HS-5 (cell line): ENCODE results near the gene GRWD1.

Experiments
- DNase-seq: peaks from one replicate; pipeline ENCODE4 v3.0.0-alpha.2; 2012; ENCODE audit warnings: low read depth

GRWD1 gene

DNA sequence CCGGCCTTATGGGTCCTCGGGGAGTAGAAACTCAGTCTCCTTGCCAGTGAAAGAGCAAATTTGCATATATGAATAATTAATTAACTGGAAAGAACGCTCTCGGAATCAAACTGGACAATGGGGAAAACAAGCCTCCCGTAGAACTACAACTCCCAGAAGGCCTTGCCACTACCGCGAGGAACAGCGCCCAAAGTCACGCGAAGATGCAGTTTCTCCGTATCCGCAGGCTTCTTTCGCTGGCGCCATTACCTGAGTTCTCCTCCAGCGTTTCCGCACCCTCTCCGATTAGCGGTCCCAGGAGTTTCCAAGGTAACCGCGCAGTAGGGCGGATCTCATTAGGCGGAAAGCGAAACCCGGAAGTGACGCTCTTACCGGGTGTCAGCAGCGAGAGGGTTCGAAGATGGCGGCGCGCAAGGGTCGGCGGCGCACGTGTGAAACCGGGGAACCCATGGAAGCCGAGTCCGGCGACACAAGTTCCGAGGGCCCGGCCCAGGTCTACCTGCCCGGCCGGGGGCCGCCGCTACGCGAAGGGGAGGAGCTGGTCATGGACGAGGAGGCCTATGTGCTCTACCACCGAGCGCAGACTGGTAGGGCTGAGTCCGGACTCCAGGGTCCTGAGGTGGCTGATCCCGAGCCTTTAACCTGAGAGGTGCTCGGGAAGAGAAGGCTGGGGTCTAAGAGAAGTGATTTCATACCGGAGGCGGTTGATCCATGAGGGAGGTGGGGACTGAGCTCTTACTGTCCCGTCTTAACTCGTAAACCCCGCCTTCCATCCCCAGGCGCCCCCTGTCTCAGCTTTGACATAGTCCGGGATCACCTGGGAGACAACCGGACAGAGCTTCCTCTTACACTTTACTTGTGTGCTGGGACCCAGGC is at the start of gene GRWD1:
Gene GRWD1 (plus strand): TSS at position 378 of the 876 bp plus-strand sequence. CDS start 23 bp downstream, at position 401.
- DNase-seq, result peak; percentile 94

DNA sequence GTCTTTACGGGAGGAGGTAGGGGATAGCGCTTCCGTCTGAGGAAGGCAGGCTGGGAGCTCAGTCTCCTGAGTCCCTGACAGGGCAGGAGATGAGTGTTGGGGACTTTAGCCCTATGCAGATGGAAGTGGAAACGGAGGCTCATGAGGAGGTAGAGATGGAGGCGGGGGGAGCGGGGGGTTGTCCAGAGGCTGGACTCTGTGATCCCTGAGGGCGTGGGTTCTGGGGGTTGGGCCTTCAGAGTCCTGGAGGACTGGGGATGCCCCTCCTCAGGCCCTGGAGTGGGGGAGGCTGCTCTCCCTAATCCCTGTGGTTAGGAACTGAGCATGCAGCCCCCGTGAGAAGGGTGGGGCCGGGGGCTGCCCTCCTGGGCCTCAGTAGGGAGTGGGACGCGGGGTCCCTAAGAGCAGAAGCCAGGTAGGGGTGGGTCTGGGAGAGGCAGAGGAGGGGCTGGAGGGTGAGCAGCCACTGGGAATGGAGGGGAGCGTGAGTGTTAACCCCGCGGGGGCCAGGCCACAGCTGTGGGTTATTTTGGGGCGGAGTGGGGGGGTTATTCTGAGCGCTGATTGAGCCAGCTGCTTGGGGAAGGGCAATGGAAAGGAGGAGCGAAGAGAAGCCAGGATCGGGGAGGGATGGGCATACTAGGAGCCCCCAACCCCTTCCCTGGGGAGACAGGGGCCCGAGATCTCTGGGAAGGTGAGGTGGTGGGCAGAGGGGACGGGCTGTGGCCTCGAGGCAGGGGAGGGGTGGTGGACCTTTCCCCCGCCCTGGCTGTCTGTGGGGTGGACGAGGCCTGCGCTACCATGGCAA is 49.6 kb upstream of the GRWD1 start:
- no peak for DNase-seq

DNA sequence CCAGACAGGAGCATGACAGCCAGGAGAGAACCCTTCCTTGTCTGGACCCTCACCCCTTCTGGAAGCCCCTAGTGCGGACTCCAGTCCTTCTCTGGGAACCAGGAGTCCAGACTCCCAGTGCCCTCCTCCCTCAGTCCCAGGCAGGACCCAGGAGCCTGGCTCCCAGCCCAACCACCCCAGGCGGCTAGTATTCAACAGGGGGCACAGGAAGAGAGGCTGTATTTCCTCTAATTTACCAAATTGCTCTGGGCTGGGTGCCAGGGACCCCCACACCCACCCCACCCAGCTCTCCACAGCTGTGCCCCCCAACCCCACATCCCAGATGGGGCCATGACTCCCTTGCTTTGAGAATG is 49.0 kb upstream of the GRWD1 start:
- no peak for DNase-seq

DNA sequence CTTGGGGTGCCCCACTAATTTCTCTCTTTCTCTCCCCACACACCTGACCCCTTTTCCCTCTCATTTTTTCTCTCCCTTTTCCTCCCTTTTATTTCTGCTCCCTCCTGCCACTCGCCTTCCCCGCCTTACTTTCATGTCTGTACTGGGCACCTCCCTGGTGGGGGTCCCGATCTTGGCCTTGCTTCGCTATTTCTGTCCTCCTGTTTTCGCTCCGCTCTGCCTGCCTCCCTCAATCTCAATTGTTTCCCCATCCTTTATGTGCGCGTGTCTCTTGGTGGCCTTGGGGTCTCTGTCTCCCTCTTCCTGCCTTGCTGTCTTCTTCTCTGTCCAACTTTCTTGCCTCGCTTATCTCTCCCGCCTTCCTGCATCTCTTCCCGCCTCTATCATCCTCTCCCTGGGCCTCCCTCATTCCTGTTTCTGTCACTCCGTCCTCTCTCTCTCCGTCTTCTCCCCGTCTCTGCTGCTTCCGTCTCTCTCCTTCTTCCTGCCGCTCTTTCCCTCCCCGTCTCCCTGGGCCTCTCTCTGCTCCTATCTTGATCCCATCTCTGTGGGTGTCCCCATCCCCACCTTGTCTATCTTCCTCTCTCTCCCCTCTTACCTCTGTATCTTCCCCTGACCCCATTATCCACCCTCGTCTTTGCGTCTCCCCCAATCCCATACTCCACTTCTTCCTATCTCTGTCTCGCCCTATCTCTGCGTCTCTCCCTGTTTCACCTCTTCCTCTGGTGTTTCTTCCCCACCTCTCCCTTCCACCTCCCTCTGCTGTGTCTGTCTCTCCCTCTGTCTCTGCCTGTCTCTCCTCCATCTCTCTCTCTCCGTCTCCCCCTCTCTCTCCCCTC is 48.3 kb upstream of the GRWD1 start:
- no peak for DNase-seq

DNA sequence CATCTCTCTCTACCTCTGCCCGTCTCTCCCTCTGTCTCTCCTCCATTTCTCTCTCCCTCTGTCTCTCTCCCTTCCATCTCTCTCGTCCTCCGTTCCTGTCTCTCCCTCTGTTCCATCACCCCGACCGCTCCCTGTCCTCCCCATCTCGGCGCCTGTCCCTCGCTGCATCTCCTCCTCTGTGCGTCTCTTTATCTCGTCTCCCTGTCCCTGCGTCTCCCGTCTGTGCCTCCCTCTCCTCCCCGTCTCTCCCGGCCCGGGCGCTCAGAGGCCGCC is 47.7 kb upstream of the GRWD1 start:
- no peak for DNase-seq

DNA sequence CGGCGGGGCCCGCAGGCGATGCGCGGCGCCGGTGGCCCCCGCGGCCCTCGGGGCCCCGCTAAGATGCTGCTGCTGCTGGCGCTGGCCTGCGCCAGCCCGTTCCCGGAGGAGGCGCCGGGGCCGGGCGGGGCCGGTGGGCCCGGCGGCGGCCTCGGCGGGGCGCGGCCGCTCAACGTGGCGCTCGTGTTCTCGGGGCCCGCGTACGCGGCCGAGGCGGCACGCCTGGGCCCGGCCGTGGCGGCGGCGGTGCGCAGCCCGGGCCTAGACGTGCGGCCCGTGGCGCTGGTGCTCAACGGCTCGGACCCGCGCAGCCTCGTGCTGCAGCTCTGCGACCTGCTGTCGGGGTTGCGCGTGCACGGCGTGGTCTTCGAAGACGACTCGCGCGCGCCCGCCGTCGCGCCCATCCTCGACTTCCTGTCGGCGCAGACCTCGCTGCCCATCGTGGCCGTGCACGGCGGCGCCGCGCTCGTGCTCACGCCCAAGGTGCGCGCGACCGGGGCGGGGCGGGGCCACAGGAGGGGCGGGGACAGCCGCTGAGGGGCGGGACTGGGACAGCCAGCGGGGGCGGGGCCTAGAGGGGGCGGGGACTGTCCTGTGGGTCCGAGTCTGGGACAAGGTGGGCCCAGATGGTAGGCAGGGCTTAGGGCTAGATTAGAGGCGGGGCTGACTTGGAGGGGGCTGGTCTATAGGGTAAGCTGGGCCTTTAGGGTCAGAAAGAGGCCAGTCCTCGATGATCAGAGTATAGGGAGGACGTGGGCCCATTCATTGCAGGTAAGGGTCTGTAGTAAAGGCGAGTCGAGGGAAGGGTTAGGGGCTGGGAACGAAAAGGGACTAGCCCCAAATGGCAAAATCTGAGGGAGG is 47.2 kb upstream of the GRWD1 start:
- no peak for DNase-seq

DNA sequence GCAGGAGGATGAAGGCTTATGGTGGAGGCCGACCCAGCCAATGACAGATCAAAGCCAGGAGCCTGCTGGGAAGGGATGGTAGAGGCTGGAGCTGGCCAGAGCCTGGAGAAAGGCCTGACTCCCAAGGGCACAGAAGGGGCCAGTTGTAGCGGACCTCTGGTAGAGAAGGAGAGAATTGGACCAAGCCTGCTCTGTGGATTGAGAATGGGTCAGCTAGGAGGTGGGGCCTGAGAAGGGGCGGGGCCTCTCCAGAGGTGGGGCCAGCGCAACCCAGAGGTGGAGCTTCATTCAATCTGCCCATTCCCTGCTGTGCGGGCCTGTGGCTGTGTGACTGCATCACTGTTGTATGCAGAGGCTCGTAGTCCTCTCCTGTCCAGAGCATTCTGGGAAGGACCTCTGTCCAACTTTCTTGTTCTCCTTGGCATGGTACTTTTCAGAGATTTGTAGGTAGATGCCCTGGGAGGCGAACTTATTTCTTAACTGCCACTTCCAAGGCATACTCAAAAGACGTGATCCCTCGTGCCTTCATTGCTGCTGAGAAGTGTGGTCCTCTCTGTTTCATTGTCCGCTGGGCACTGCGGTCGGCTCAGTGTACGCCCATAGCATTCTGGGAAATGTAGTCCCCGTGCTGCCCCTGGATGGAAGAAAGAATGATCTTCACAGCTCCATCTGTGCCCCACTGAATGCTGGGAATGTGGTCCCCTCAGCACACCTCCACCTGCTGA is 45.6 kb upstream of the GRWD1 start:
- no peak for DNase-seq

DNA sequence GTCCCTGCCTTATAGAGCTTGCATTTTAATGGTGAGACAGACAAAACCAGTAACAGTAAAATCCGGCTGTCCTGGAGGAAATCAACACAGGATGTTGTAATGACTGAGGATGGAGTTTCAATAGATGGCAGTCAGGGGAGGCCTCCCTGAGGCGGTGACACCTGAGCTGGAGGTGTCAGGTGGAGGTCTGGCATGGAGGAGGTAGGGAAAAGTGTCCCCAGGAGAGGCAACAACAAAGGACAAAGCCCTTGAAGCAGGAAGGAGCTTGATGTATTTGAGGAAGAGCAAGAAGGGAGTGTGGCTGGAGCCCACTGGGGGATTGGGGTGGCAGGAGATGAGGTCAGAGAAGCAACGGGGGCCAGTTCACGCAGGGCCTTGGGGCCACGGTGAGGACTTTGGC is 44.5 kb upstream of the GRWD1 start:
- DNase-seq, result no peak

DNA sequence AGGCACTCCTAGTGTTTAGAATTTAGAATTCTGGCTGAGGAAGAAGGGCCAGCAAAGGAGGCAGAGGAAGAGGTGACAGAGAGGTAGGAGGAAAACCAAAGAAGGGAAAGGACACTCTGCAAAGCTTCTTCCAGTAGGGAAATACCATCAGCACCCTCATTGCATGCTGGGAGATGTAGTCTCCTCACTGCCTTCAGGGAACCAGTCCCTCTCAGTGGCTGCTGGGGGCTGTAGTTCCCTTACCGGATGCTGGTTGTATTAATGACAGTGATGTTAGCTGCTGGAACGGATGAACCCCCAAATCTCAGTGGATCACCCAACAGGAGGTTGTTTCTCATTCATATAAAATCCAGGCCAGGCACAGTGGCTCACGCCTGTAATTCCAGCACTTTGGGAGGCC is 42.2 kb upstream of the GRWD1 start:
- DNase-seq, result no peak

DNA sequence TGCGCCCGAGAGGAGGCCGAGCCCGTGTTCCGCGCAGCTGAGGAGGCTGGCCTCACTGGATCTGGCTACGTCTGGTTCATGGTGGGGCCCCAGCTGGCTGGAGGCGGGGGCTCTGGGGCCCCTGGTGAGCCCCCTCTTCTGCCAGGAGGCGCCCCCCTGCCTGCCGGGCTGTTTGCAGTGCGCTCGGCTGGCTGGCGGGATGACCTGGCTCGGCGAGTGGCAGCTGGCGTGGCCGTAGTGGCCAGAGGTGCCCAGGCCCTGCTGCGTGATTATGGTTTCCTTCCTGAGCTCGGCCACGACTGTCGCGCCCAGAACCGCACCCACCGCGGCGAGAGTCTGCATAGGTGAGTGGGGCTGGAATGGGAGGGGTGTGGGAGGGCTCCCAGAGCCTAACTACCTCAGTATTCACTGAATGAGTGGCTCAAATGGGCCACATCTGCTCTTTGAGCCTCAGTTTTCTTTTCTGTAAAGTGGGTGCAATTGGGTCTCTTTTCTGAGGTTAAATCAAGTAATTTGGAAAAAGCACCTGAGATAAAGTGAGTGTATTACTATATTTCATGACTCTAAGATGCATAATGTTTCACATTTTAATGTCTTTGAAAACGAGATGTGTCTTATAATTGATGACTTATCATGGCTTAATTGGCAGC is 40.6 kb upstream of the GRWD1 start:
- DNase-seq, result no peak

DNA sequence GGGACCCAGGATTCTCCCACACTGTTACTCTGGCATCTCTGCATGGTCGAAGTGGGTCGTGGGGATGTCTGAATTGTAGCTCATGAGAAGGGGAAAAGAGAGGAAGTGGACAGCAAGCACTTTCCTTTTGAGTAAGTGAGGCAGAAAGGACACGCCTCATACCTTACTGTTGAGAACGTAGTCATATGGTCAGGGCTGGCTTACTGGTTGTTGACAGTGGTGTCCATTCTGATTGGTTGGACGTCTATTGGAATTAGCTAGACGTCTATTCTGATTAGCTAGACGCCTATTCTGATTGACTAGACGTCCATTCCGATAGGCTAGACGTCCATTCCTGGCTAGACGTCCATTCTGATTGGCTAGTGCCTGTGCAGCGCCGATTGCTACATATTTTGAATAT is 39.9 kb upstream of the GRWD1 start:
- no peak for DNase-seq

DNA sequence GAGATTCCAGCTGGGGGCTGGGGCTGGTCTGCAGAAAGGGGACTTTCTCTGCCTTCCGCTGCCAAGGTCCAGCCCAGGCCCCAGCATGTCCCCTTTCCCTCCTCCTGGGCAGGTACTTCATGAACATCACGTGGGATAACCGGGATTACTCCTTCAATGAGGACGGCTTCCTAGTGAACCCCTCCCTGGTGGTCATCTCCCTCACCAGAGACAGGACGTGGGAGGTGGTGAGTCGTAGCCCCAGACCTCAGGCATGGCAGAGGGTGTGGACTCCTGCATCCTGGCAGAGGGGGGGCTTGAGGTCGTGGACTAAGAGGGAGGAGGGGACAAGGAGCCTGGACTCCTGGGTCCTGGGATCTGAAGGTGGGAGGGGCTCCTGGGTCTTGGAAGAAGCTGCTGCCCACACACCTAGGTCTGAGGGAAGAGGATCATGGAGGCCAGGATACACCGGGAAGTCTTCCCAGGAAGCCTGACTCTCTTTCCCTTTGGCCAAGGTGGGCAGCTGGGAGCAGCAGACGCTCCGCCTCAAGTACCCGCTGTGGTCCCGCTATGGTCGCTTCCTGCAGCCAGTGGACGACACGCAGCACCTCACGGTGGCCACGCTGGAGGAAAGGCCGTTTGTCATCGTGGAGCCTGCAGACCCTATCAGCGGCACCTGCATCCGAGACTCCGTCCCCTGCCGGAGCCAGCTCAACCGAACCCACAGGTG is 31.8 kb upstream of the GRWD1 start:
- DNase-seq, result no peak

DNA sequence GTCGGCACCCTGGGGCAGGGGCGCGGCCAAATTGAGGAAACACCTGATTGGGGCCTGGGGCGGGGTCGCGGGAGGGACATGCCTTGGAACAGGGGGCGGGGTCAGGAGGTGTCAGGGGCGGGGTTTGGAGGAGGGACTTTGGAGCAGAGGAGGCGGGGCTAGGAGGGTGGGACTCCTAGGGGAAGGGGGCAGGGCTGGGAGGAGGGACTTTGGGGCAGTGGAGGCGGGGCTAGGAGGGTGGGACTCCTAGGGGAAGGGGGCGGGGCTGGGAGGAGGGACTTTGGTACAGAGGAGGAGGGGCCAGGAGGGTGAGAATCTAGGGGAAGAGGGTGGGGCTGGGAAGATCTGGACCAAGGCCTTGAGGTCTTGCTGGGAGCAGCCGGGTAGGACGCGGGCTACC is 30.4 kb upstream of the GRWD1 start:
- no peak for DNase-seq

DNA sequence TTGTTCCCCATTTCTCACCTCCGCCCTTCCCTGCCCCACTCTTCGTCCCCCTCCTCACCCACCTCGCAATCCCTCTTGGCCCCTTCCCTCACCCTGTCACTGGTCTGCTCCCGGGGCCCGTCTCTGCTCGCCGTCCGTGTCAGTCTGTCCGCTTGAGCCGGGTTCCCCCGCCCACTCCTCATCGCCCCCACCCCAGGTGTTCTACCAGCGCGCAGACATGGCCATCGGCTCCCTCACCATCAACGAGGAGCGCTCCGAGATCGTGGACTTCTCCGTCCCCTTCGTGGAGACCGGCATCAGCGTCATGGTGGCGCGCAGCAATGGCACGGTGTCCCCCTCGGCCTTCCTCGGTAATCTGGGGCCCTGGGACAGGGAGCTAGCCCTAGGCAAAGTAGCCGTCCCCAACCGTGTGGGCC is 30.0 kb upstream of the GRWD1 start:
- no peak for DNase-seq

DNA sequence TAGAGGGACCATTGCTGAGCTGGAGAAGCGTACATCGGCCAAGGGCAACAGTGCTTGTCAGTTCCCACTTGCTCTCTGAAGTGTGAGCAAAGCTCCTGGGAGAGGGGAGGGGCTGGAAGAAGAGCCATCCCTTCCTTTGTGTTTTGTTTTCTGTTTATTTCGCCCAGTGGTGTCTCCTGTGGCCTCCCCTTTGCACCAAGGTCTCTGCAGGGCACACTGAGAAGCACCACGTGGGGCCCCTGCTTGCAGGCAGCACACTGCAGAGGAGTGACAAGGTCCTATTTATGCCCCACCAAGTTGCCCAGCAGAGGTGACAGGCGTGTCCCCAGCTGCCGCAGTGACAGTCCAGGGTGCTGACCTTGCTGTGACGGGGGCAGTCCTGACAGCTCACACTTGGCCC is 28.4 kb upstream of the GRWD1 start:
- no peak for DNase-seq

DNA sequence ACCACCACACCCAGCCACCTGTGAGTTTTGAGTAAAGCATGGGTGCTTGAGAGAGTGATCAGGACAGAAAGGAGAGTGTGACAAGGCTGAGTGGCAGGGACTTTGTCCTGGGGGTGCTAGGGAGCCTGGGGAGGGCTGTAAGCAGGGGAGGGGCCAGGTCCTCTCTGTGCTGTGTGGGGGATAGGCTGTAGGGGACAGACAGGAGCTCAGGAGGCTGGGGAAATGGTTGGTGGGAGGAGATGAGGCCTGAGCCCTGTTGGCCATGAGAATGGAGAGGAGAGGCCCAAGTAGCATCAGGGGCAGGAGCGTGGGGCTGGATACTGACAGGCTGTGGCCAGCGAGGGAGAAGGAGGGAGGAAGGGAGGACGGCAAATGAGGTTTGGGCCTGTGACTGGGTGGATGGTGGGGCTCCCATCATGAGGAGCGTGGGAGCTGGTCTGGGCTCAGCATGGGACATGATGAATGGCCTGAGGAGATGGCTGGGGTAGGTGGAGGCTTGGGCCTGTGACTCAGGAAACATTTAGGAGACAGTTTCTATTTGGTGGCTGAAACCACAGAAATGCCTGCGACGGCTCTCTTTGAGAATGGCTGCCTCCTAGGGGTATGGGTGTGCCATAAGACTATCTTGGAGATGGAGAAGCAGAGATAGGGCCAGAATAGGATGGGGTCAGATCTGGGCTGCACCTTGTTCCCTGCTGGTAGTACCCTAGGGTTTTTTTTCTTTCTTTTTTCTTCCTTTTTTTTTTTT is 27.3 kb upstream of the GRWD1 start:
- DNase-seq, result no peak

DNA sequence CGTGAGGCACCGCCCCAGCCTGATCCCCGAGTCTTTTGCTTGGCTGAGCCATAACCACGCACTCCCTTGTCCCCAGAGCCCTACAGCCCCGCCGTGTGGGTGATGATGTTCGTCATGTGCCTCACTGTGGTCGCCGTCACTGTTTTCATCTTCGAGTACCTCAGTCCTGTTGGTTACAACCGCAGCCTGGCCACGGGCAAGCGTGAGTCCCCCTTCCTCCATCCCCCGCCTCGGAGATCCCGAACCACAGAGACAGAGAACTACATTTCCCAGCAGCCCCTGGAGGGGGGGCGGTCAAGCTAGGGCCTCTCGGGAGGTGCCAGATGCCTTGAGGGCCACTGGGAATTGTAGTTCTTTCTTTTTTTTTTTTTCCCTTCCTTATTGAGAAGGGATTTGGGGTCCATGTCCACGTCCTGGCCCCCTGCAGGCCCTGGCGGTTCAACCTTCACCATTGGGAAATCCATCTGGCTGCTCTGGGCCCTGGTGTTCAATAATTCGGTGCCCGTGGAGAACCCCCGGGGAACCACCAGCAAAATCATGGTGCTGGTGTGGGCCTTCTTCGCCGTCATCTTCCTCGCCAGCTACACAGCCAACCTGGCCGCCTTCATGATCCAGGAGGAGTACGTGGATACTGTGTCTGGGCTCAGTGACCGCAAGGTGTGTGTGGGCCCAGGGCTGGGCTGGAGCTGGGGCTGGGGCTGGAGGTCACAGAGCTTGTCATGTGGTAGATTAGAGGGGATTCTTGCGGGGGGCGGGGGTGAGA is 26.4 kb upstream of the GRWD1 start:
- no peak for DNase-seq

DNA sequence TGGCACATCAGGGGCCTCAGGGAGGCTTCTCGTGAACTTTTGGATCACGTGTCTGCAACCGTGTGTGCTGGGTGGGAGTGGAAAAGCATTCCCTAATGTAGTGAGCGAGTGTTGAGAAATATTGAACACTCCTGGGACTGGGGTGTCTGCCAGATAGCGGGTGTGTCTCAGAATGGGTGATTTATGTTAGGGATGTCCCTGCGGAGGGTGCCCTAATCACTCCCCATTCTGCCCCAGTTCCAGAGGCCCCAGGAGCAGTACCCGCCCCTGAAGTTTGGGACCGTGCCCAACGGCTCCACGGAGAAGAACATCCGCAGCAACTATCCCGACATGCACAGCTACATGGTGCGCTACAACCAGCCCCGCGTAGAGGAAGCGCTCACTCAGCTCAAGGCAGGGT is 24.2 kb upstream of the GRWD1 start:
- DNase-seq, result no peak
